Caco-2 (cell line): ENCODE measurements around the gene PEA15. TPM values are rescaled to one million over a fixed set of nuclear protein-coding genes. Genes with fewer than 3 reads are reported as not detected.

ENCODE experiments used
- BruUV-seq: library from RNA; stranded (reverse); fragments of 400-500 nt; replicated peaks from 2 replicates; lab custom pipeline; 2021; lab: Mats Ljungman, UMichigan
- CTCF ChIA-PET: fragments of 300-600 bp; sonication (Branson Sonifier 250); formaldehyde crosslinking; loops from one replicate; lab custom pipeline; 2022; ENCODE audit warnings: antibody characterized with exemption; lab: Charles Lee
- POLR2A ChIA-PET: fragments of 300-600 bp; sonication (Branson Sonifier 250); formaldehyde crosslinking; loops from one replicate; lab custom pipeline; 2022; ENCODE audit warnings: antibody characterized with exemption; lab: Charles Lee
- DNase-seq, 2 experiments: peaks; one replicate each; pipeline versions ENCODE4 v3.0.0 to v3.0.0-alpha.2; 2020 to 2022
- H3K27me3 ChIP-seq: replicated peaks from 2 replicates; pipeline ENCODE4 v1.6.0; 2011; ENCODE audit warnings: low read length; ENCODE audit not compliant: control insufficient read depth, insufficient read depth
- H3K36me3 ChIP-seq: 2 replicates; pipeline ENCODE4 v1.5.1; 2011; ENCODE audit warnings: low read length; ENCODE audit not compliant: control insufficient read depth, insufficient read depth
- H3K4me1 ChIP-seq: fragments of 250-450 bp; sonication (Bioruptor Pico); 2 replicates; pipeline ENCODE4 v1.5.1; 2020; ENCODE audit warnings: mild to moderate bottlenecking
- H3K4me3 ChIP-seq: 2 replicates; pipeline ENCODE4 v1.5.1; 2011; ENCODE audit warnings: low read depth, mild to moderate bottlenecking, control low read depth, low read length
- H3K9me3 ChIP-seq: fragments of 250-450 bp; sonication (Bioruptor Pico); 2 replicates; pipeline ENCODE4 v1.5.1; 2020; ENCODE audit warnings: mild to moderate bottlenecking, moderate library complexity
- H3K27ac Mint-ChIP-seq: one replicate; pipeline ENCODE4 v1.8.0; 2022; ENCODE audit warnings: mixed read lengths; ENCODE audit not compliant: unreplicated experiment
- H3K27me3 Mint-ChIP-seq: one replicate; pipeline ENCODE4 v1.8.0; 2022; ENCODE audit warnings: mixed read lengths; ENCODE audit not compliant: insufficient read depth, unreplicated experiment
- H3K36me3 Mint-ChIP-seq: one replicate; pipeline ENCODE4 v1.8.0; 2022; ENCODE audit warnings: mild to moderate bottlenecking, mixed read lengths; ENCODE audit not compliant: insufficient read depth, unreplicated experiment
- H3K4me1 Mint-ChIP-seq: one replicate; pipeline ENCODE4 v1.8.0; 2022; ENCODE audit warnings: low read depth, mixed read lengths; ENCODE audit not compliant: unreplicated experiment
- H3K4me3 Mint-ChIP-seq: one replicate; pipeline ENCODE4 v1.8.0; 2022; ENCODE audit warnings: mild to moderate bottlenecking, moderate library complexity, mixed read lengths; ENCODE audit not compliant: unreplicated experiment
- H3K9me3 Mint-ChIP-seq: one replicate; pipeline ENCODE4 v1.8.0; 2022; ENCODE audit warnings: mixed read lengths; ENCODE audit not compliant: unreplicated experiment
- intact Hi-C: fragments of 100-400 bp; cut with micrococcal nuclease; formaldehyde crosslinking; loops from one replicate; pipeline ENCODE4 v1.10.0; 2022; ENCODE audit not compliant: unreplicated experiment
- total RNA-seq: library from RNA; stranded (reverse); gene quantifications from 2 replicates; pipeline ENCODE4 v1.2.3, GENCODE V29; 2022
- TF ChIP-seq, protein P1 (sequence below), 2 experiments: fragments of 200-600 bp in 1 of 2; IDR thresholded peaks; 1 replicate in 1 of 2; 2 replicates in 1 of 2; pipeline versions ENCODE4 v1.5.1 to v1.8.0; 2011 to 2022; ENCODE audit warnings: antibody characterized with exemption in 1 of 2, control low read depth in 1 of 2, inconsistent platforms in 1 of 2, low read depth in 1 of 2, low read length in 1 of 2, mild to moderate bottlenecking in 1 of 2, moderate library complexity in 1 of 2; ENCODE audit not compliant: insufficient read depth in 1 of 2, severe bottlenecking in 1 of 2, unreplicated experiment in 1 of 2

Gene PEA15
- total RNA-seq, 1 experiment from 2014 or later = 85.1 TPM

DNA sequence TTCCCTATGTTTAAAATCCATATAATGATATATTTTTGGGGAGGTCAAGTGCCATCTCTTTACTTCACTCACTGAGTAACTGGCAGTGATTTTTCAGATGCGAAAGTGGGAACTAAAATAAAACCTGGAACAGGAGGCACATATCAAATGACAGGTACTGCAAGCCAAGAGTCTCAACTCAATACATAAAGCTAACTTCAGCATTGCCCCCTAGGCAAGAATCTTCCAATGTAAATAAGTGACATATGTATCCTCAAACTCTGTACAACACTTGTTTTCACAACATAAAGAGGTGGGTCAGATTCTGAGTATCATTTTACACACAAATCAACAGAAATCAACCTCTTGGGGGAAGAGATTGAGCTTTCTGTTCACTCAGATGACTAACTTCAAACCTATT, 39.0 kb downstream of the PEA15 start:
- BruUV-seq = no TSS peak
- Mint-ChIP-seq H3K36me3 (peaks cover 33% of the 10 kb centered on the region), H3K9me3 (no peaks in the 10 kb centered on the region), H3K4me3 (no peak overlapping the region), H3K4me1 (no peaks in the 10 kb centered on the region), H3K27me3 (no peaks in the 10 kb centered on the region), H3K27ac (no peak overlapping the region)
- DNase-seq = no peak
- ChIA-PET POLR2A (interaction anchor here (0.8 kb wide), 1 partner anchor 17 kb away, joined by 3 read pairs; no protein-coding TSS in a partner anchor), CTCF (interaction anchor here (1.3 kb wide), 1 partner anchor 51 kb away, joined by 3 read pairs; no protein-coding TSS in a partner anchor)
- TF ChIP-seq, protein P1, sequence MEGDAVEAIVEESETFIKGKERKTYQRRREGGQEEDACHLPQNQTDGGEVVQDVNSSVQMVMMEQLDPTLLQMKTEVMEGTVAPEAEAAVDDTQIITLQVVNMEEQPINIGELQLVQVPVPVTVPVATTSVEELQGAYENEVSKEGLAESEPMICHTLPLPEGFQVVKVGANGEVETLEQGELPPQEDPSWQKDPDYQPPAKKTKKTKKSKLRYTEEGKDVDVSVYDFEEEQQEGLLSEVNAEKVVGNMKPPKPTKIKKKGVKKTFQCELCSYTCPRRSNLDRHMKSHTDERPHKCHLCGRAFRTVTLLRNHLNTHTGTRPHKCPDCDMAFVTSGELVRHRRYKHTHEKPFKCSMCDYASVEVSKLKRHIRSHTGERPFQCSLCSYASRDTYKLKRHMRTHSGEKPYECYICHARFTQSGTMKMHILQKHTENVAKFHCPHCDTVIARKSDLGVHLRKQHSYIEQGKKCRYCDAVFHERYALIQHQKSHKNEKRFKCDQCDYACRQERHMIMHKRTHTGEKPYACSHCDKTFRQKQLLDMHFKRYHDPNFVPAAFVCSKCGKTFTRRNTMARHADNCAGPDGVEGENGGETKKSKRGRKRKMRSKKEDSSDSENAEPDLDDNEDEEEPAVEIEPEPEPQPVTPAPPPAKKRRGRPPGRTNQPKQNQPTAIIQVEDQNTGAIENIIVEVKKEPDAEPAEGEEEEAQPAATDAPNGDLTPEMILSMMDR (IDR thresholded peaks at IDR 0.05; ENCODE audit: insufficient read depth in 1 of 2, low read depth in 1 of 2, low read length in 1 of 2, severe bottlenecking in 1 of 2, unreplicated experiment in 1 of 2) = no peak
- intact Hi-C loops = no loop called here
- Histone ChIP-seq H3K4me3 (no peak overlapping the region), H3K27me3 (no peaks in the 10 kb centered on the region), H3K9me3 (no peaks in the 10 kb centered on the region), H3K4me1 (no peaks in the 10 kb centered on the region), H3K36me3 (no peaks in the 10 kb centered on the region)

DNA sequence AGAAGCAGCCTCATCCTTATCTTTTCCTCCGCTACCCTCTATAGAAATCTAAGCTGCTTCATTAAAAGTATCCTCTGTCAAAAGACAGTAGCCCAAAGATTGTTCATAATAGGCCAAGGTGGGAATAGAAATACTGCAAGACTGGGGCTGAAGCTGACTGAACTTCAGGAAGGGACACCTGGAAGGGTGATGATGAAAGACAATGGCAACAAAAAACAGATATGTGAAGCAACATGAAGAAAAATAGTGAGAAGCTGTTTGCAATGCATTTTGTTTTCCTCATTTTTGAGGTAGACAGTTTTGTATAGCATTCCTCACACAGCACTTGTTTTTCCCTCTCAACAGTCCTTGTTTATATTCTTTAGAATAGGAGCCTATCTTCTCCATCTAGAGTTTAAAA, 40.2 kb downstream of the PEA15 start:
- intact Hi-C loops = no loop called here
- H3K9me3 Mint-ChIP-seq = no peaks in the 10 kb centered on the region
- H3K27ac Mint-ChIP-seq = no peak overlapping the region
- TF ChIP-seq, protein P1 (IDR thresholded peaks at IDR 0.05; ENCODE audit: insufficient read depth in 1 of 2, low read depth in 1 of 2, low read length in 1 of 2, severe bottlenecking in 1 of 2, unreplicated experiment in 1 of 2) = no peak
- no peak for DNase-seq
- peaks cover 23% of the 10 kb centered on the region for H3K36me3 Mint-ChIP-seq
- Histone ChIP-seq H3K36me3 (no peaks in the 10 kb centered on the region), H3K4me3 (no peak overlapping the region), H3K4me1 (no peaks in the 10 kb centered on the region), H3K27me3 (no peaks in the 10 kb centered on the region), H3K9me3 (no peaks in the 10 kb centered on the region)
- BruUV-seq = no TSS peak
- ChIA-PET CTCF (no interaction called here), POLR2A (interaction anchor here (0.6 kb wide), 1 partner anchor 24 kb away, joined by 4 read pairs; no protein-coding TSS in a partner anchor)
- H3K4me1 Mint-ChIP-seq = no peaks in the 10 kb centered on the region
- H3K4me3 Mint-ChIP-seq = no peak overlapping the region
- H3K27me3 Mint-ChIP-seq = no peaks in the 10 kb centered on the region

- H3K9me3 Mint-ChIP-seq = no peaks in the 10 kb centered on the region
- Histone ChIP-seq H3K36me3 (no peaks in the 10 kb centered on the region; the same call in 1 of the 2 replicates), H3K4me3 (no peak overlapping the region), H3K9me3 (no peaks in the 10 kb centered on the region), H3K27me3 (no peaks in the 10 kb centered on the region), H3K4me1 (no peaks in the 10 kb centered on the region)
- no peak for DNase-seq
- intact Hi-C loops = no loop called here
- POLR2A ChIA-PET = no interaction called here
- no peak overlapping the region for H3K27ac Mint-ChIP-seq
- H3K4me1 Mint-ChIP-seq = peaks cover 1% of the 10 kb centered on the region
- CTCF ChIA-PET = no interaction called here
- H3K36me3 Mint-ChIP-seq = peaks cover 19% of the 10 kb centered on the region
- no peak overlapping the region for H3K4me3 Mint-ChIP-seq
- no peaks in the 10 kb centered on the region for H3K27me3 Mint-ChIP-seq
- TF ChIP-seq, protein P1 (IDR thresholded peaks at IDR 0.05; ENCODE audit: insufficient read depth in 1 of 2, low read depth in 1 of 2, low read length in 1 of 2, severe bottlenecking in 1 of 2, unreplicated experiment in 1 of 2) = no peak
- no TSS peak for BruUV-seq
These were observed 41.9 kb downstream of the PEA15 start for GRCh38 chr1:160247053-160247452.
